Hippocampal formation (tissue), 2 donors: ENCODE data around the gene TFF1.

Experiments
- DNase-seq, 2 donors: peaks; one replicate each; lab custom pipeline; 2025; lab: John Stamatoyannopoulos, UW

TFF1 gene

GRCh38 chr21:42382915-42383314, 16.6 kb upstream of the TFF1 start:
- DNase-seq = no peak

DNA sequence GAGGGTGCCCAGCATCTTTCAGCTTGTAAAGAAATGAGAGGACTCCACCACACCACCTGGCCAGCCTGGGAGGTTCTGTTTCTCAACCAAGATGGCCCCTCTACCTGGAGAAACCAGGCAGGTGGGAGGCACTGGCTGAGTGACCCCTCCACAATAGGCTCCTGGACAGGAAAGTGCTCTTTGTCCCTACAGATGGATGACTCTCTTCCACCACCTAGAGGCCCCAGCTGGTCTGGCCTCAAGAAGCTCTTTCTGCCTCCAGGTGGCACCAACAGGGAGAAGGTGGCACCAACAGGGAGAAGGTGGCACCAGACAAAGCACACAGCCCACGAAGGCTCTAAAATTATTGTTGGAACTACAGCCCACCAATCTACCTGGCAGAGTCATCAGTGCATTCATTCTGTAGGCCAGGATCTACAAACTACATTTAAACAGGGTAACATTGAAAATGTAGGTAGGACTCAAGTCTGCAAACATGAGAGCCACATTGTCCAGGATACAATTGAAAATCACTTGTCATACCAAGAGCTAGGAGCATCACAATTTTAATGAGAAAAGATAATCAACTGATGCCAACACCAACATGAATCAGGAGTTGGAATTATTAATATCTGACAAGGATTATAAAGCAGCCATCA, 15.1 kb upstream of the TFF1 start:
- DNase-seq = no peak

GRCh38 chr21:42379426-42380215, 13.3 kb upstream of the TFF1 start:
- no peak for DNase-seq

GRCh38 chr21:42378418-42378817, 12.1 kb upstream of the TFF1 start:
- DNase-seq = no peak

GRCh38 chr21:42377951-42378340, 11.6 kb upstream of the TFF1 start:
- DNase-seq = no peak

DNA sequence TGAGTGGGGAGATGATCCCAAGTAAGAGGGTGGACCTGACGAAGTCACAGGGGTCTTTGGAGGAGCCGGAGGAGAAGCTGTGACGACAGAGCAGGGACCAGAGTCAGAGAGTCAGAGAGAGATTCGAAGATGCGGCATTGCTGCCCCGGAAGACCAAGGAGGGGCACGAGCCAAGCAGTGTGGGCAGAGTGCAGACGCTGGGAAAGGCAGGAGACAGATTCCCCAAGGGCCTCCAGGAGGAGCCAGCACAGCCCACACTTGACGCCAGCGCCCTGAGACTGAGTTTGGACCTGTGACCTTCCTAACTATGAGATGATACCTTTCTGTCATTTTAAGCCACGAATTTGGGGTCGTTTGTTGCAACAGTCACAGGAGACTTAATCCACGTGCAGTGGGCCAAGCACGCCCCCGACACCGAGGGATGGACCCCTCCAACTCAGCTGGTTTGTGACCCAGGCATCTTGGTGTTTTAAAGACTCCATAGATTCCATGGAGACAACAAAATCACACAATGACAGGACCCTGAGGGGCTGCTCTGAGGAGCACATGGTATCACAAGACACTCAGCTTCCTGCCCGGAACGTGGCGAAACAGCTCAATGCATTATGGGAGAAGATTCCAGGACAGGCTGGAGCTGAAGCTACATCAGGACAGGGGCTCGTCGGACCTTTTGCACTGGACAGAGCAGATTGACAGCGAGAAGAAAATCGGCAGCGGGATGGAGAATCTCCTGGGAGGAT, 11.0 kb upstream of the TFF1 start:
- DNase-seq = no peak

- no peak for DNase-seq
Observed at GRCh38 chr21:42376338-42376982, 10.1 kb upstream of the TFF1 start.

GRCh38 chr21:42375966-42376337, 9.6 kb upstream of the TFF1 start:
- DNase-seq = no peak

- DNase-seq = no peak
Observed at GRCh38 chr21:42375506-42375905, 9.2 kb upstream of the TFF1 start.

GRCh38 chr21:42374864-42375499, 8.6 kb upstream of the TFF1 start:
- no peak for DNase-seq

- no peak for DNase-seq
Observed at GRCh38 chr21:42374457-42374856, 8.1 kb upstream of the TFF1 start.

DNA sequence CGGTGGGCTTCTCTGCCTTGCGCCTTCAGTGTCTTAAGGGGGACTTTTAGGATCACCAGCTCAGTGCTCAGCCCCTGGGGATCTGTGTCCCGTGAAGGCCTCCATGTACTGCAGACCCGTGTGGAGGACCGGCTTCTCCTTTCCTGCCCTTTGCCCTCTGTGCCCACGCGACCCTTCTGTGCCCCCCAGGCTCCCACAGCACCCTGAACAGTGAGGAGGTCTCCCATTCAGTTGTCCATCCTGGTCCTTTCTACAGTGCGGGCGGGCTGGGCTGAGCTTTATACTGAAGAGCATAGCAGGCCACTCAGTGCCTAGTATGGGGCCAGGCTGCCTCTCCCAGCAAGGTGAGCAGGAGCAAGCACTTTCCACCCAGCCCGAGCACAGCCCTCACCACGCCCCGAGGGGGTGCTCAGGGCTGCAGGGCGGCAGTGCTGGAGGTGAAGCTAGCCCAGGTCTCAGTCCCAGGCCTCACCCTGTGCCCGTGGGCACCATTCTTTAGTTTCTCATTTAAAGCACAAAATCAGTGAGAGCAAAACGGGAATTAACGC, 7.6 kb upstream of the TFF1 start:
- no peak for DNase-seq

GRCh38 chr21:42373196-42373907, 7.0 kb upstream of the TFF1 start:
- no peak for DNase-seq

GRCh38 chr21:42370894-42371654, 4.7 kb upstream of the TFF1 start:
- no peak for DNase-seq

- DNase-seq = no peak
Observed at GRCh38 chr21:42369821-42370220, 3.5 kb upstream of the TFF1 start.

GRCh38 chr21:42367367-42368165, 1.2 kb upstream of the TFF1 start:
- no peak for DNase-seq

DNA sequence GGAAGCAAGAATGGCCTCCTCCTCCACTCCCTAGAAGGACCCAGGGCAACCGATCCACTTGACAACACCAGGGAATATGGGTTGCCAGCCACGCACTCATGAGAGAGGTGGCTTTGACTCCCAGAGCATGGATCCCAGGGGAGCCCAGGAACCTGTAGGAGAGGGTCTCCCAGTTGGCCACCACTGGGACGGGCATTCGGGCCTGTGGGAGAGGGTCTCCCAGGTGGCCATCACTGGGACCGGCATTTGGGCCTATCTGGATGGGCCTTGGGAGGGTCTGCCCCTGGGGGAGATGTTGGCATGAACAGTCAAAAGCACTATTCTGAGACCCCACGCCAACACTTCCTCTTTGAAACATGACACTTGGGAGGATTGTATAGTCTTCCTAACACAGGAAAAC, 565 bp downstream of the TFF1 start:
- DNase-seq = no peak

GRCh38 chr21:42364304-42364865, 1.9 kb downstream of the TFF1 start:
- DNase-seq = no peak

DNA sequence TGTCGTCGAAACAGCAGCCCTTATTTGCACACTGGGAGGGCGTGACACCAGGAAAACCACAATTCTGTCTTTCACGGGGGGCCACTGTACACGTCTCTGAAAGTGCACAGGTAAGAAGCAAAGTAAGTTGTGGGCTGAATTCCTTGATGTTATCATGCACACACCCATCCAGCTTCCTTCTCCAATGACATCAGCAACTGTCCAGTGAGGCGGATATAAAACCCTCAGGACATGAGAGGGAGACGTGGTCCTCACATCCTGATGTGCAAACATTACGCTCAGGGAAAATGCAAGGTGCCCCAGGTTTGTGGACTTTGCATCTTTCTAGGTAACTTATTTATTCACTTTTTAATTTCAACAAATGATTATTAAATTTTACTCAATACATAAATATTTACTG, 3.0 kb downstream of the TFF1 start:
- DNase-seq = no peak
